Measurements from ENCODE around the gene CRAT.

CRAT gene

DNA sequence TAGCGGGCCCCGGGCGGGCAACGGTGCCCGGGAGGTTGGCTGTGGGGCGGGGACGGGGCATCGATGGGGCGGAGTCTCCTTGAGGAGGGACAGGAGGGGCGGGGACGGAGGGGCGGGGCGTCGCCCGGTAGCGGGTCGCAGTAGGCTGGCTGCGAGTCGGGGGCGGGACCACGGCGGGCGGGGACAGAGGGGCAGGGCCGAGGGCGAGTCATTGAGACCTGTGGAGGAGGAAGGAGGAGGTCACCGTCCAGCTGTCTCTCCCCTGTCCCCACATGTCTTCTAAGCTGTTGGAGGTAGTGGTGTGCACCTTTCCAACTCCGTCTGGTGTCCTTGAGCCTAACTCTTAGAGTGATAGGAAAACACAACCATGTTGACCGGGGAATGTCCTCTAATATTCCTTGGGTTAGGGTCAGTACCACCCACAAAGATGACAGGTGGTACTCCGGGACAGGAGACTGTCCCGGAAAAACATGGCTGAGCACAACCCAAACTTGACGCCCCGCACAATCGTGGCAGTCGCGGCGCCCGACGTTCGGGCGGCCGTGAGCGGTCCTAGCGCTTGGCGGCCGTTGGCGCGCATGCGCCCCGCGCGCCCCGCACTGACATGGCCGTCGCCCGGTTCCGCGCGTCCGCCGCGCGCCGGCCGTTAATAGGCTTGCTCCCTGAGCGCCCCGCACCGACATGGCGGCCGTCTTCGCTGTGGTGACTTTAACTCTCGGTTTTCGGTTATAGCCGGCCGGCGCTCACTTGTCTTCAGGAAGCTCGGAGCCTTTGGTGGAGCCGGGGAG is at the start of gene CRAT, which contains the start of gene PTPA:
Gene CRAT, minus strand, starts transcription at position 54 of the 788 bp plus-strand sequence. CDS start 284 bp downstream, outside the sequence.
Gene PTPA, plus strand, starts transcription at position 676 of the 788 bp plus-strand sequence. CDS start 186 bp downstream, outside the sequence.
- FAIRE-seq = no peak

DNA sequence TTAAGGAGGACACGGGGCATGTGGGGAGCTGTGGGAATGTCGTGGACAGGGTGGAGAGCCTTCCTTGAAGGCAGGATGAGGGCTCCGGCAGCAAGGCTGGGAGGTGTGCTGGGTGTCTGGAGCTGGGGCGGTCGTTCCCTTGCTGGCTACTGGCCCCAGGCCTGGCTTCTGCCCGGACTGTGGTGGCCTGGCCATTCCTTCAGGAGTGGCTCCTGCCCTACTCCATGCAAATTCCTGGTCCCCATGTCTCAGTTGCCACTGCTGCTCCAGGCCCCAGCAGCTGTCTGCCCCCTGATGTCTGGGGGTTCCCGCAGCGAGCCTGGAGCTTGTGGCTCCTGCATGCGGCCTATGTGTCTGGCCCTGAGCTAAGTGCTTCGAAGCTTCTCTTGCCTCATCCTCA is 45.6 kb upstream of the CRAT start:
- FAIRE-seq = no peak

DNA sequence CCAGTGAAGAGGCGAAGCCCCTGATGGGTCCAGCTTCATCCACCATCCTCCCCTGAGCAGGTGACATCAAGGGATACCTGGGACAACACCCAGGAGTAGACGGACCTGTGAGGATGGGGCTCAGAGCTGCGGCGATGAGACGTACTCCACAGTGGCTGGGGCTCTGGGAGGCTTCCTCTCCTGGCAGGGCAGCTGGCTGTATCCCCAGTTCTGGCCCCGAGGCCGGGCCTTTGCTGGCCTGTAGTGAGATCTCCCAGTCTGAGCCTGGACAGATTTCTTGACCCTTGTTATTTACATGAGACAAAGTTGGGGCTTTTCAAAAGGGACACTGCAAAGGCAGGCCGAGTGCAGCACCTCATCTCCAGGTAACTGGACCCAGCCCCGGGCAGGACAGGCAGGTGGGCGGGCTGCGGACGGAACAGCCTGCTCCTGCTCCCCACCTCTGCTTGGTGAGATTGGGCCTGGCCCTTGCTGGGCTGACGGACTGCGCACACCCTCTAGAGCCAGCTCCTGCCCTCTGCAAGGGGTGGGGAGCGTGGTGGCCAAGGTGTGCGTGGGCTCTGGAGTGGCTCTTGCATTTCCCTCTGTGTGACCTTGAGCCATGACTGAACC is 44.4 kb upstream of the CRAT start:
- FAIRE-seq = no peak

DNA sequence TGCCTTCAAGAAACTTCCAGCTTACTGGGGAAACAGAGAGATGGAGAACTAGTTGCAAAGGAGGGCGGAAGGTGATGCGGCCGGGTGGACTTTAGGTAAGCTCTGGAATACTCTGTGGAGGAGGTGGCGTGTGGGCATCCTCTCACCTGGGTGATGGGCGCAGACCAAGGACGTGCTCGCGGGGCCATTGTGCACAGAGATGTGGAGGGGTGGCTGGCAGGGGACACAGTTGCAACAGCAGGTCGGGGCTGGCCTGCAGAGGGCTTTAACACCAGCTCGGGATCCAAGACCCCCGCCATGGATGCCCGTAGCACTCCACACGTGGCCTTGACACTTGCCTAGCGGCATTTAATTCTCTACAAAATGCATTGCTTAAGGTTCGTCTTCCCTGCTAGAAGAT is 40.9 kb upstream of the CRAT start:
- FAIRE-seq = no peak

DNA sequence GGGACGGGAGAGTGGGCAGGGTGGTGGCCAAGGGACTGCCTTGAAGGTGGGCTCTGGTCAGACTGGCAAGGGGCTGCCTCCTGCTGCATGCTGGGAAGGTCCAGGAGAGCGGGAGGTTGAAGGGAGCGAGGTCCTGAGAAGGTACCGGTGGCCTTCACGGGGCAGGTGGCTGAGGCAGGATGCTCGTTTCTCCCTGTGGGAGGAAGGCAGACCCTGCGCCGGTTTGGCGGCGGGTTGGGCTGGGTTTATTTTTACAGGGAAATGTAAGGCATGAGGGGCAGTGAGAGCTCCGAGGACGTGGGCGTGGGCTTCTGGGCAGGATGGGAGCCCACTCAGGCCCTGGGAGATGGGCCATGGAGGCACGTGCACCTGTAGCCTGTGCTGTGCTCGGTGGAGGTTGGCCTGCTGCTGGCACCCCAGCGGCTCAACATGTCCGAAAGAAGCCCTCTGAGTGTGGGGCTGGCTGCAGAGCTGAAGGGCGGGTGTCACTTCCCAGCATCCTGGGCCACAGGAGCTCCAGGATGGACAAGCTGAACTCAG is 40.1 kb upstream of the CRAT start:
- no peak for FAIRE-seq

DNA sequence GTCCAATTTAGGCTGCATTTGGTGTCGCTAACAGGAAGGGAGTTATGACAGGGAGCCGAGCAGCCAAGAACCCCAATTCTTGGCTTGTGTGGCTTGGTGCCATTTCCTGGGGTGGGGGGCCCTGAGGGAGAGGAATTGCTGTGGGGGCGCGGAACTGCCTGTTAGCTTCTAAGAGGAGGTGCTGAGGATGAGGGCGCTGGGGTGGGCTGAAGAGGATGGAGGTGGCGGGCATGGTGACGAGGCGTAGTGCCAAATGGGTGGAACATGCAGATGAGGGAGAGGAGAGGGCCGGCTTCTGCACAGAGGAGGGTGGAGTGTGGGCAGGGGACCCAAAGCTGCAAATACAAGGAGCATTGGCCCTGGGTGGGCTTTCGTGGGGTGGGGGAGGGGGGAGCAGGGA is 39.5 kb upstream of the CRAT start:
- FAIRE-seq = no peak

DNA sequence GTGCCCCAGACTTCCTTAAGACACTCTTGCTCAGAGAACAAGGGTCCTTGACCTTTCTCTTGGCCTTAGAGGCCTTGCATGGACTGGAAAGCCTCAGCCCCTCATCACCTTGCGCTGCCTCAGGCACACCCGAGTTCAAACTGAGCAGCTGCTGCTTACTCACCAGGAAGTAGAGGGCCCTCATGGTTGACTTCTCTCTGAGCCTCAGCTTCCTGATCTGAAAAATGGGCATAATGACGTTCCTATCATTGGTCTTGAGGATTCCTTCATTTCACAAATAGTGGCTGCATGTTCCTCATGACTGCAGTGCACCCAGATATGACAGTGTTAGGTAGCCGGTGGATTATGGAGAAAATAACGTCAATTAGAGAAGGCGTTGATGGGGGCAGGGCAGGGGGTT is 38.8 kb upstream of the CRAT start:
- FAIRE-seq = no peak

DNA sequence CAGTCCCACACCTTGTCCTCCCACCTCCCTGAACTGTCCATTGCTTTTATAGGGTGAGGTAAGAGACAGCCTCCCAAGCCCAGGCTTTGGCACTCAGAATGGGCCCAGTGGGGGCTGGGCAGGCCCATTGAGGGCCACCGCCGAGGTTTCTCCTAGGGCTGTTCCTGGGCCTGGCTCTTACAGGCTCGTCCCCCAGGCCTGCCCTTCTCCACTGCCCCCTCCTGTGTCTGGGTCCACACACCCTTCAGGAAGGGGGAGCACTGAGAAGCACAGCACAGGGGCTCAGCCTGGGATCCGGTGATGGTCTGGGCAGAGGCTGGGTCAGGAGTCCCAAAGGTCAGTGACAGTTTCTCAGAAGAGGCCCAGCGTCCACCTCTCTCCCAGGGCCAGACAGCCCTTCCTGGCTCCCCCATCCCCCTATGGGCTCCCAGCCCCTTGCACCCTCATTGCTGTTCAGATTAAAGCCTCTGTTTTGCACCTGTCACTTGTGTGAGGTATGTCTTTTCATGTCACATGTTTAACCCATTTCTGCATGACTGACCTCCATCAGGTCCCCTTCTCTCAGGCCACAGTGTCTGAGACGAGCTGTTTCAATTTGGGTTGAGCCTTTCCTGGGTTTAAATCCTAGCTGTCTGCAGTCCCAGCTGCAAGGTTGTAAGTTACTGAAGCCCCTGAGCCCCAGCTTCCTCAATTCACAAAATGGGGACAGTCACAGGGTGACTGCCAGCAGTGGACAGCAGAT is 38.0 kb upstream of the CRAT start:
- no peak for FAIRE-seq

DNA sequence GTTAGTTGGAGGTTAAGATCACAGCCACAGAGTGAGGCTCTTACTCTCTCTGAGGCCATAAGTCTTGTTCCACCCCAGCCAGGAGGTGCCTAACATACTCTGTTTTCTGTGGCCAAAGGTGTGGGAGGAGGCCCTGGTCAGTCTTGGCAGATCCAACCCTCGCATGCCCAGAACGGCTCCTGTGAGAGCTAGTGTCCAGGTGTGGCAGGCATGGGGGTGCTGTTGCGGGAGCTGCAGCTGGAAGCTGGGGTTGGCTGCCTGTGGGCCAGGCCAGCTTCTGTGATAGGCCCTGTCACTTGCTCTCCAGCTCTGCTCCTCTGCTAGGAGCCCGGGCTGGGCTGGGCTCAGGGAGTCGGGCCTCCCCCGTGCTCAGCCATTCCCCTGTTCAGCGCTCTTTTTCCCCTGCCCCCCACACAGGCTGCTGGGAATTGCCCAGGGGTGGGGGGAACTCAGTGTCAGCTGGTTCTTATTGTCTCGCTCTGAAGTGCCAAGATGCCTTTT is 35.9 kb upstream of the CRAT start:
- FAIRE-seq = no peak

DNA sequence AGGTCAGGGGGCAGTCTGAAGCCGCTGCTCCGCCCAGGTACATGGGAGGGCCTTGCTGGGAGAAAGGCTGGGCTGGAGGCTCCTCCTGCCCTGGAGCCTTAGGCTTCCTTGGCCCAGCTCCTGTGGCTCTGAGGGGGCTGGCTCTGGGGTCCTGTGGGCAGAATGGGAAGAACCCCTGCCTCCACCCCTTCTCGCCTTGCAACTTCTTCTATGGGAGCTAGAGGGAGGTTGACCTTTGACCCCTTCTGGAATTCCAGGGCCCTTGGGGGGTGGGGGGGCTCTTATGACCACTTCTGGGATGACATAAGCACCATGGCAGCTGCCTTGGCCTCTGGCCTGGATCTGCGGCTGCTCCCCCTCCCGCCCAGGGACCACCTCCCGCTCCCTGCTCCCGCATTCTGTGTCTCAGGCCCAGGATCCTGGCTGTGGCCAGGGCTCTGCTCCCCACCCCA is 35.3 kb upstream of the CRAT start:
- FAIRE-seq = peak; percentile 67

DNA sequence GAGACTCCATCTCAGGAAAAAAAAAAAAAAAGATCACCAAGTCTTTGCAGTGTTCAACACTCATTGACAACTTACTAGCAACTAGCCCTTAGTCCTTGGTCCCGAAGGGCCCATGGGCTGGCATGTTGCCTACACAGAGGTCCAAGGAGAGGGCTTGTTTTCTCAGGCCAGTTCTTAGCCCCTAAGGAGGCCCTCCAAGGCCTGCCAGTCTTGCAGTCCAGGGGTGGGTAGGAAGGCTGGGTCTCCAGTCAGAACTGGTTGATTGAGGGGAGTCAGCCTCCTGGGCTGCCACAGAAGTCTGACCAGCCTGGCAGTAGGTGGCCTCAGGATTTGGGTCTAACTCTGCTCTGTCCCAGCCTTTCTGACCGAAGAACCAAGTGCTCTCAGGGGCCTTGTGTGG is 34.7 kb upstream of the CRAT start:
- FAIRE-seq = no peak

DNA sequence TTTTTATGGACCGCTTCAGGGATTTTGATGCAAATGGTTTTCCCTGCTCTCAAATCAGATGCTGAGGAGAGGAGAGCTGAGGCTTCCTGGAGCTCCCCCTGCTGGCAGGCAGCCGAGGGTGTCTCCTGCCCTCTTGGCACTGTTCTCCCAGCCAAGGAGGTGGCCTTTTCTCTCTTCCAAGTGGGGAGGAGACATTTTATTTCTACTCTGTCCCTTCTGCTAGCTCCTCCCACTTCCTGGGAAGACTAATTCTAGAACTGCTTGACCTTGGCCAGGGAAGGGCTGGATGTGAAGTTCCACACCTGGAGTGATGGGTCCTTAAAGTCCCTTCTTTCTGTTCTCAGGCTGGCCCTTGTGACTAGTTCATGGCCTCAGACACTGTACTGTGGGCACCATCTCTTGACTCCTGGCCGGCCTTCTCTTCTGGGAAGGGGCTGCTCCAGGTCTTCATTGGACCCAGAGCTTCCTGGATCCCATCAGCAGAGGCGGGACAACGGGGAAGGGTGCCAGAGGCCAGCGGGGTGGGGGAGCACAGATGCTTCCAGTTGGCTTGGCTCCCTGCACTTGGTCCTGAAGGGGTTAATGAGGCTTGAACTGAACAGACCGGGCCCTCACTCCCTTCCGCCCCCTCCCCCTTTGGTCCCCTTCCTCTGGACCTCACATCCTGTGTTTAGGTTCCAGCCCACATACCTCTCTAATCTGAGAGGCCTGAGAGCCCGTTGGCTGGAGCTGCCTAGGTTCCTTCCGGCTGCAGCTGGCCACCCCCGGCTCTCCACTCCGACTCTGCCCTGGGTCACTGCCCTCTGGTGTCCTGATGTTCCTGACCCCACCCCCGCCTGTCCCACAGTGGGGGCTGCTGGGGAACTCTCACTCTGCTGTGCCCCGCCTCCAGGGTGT is 32.7 kb upstream of the CRAT start:
- peak; percentile 93 for FAIRE-seq

DNA sequence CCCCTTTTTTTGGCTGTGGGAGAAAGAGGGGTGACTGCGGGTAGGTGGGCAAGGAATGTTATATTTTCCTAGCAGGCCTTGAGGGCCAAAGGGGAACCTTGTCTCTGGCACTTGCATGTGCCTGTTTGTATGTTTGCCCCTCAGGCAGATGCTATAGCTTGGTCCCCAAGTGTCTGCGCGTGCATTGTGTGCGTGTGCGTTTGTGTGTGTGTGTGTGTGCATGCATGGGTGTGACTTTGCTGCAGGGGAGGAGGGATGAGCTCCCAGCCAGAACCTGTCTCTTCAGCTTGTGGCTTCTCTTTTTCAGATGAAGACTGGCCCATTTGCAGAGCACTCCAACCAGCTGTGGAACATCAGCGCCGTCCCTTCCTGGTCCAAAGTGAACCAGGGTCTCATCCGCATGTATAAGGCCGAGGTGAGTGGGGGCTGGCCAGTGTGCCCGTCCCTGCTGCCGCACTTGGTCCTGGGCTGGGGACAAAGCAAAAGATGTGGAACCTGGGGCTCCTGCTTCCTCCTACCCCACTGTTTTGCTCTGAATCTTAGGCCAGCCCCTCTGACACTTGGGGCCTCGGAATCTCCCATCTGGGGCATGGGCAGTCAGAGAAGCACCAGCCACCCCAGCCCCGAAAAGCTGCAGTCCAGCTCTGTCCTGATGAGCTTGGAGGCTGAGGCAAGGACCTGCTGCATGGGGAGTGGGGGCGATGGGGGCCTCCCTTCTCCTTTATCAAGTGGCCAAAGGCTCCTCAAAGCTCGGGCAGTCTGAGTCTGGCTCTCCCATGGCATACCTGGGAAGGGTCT is 31.7 kb upstream of the CRAT start:
- FAIRE-seq = no peak

DNA sequence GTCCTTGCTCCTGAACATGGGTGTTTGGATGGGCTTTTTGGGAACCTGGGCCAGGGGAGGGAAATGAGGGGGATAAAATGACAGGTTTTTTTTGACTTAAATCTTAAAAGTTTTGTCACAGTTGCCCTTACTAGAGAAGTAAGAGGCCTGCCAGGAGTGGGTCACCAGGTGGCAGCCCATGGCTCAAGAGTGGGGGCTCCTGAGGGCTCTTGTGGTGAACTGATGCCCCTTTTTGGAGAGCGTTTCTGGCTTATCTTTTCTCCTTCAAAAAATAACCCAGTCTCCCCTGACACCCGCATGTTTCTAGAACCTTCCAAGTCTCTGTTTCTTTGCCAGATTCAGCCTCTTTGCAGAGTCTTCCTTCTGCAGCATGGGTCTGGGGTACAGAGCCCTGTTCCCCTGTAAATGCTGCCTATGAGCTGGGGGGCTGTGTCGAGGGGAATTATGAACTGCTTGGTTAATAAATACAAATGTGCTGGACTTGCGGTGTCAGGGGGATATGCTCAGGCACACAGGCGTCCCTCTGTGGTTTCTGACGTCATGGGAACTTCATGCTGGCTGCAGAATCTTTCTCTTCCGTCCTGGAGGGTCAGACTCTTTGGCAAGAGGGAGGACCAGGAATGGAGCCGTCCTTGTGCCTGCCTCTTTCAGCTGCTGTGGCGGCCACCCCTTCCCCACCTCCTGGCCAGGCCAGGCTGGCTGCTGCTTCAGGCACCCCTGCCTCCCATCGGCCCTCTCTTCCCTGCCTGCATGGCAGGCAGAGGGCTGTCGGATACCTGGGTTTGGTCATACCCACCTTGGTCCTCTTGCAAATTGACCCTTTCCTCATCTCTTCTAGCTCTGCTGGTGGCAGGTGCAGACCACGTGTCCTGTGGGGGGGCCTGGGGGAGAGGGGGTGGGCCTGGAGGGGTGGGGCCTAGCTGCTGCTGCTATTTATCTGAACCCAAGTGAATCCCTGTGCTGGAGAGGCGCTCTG is 30.8 kb upstream of the CRAT start:
- FAIRE-seq = no peak

DNA sequence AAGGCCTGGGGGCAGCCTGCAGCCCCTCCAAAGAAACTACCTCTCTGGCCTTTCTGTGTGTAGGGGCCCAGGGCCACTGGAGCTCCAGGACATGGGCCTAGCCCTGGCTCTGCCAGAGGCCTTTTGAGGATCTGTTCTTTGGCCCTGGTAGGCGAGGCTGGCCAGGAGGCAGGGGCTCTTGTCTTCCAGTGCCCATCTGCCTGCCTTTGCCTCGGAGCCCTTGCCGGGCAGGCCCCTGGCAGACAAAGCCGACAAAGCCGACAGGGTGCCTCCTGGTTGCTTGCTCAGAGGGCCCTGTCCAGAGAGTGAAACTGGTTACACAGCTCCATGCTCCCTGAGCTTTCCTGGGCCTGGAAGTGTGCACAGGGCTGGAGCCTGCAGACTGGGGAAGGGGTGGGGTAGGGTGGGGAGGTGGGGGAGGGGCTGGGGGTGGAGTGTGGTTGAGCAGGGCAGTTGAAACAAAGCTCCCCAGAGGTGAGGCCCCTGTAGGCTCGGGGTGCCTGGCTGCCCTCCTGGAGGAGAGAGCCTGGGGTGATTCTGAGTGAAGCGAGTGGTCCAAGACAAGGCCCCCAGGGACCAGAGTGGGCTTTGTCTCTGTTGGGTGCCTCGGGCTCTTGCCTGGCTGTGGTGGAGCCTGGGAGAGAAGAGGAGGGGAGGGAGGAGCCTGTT is 29.9 kb upstream of the CRAT start:
- FAIRE-seq = no peak

DNA sequence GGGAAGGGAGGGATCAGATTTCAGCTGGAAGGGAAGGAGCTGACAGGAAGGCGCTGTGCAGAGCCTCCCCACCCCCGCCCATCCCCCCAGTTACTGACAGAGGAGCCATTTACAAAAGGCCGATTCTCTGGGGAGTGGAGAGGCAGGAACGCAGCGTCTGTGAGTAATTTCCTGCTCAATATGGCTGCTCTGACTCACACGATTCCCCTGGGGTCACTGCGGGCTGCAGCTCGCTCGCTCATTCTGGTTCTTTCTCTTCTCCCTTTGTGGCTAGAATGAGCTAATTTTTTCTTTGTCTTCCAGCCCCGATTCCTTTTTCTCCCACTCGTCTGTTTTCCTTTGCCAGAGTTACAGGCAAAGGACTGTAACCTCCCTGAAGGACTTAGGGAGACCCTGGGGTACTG is 29.4 kb upstream of the CRAT start:
- peak; percentile 96 for FAIRE-seq

DNA sequence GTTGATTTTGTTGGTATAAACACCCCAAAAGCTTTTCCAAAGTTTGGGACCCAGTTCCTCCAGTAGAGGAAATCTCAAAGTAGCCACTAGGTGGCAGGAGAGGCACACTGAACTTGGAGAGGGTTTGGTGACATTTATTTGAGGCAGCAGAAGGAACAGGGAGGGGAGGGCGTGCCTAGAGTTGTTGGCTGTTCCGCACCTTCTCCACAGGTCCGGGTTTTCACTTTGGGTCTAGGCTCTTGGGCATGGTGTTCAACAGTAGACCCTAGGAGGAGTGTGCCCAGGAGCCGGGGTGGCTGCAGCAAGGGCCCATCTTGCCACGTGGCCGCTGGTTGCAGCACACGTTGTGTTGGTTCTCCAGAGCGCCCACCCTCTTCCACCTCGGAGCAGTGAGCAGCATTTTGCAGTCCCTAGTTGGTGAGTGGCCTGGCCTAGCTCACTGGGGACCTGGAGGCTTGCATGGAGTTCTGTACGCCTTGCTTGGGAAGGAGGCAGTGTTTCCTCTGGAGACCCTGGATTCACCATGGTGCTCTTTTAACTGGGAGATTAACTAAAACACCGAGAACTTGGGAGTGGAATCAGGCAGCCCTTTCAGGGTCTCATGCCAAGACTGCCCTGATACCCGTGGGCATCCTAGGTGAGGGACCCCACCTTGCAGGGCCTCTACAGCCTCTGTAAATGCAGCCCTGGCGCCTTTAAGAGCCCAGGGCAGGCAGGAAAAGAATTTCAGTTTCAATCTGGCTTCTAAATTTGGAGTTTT is 28.8 kb upstream of the CRAT start:
- peak; percentile 95 for FAIRE-seq

DNA sequence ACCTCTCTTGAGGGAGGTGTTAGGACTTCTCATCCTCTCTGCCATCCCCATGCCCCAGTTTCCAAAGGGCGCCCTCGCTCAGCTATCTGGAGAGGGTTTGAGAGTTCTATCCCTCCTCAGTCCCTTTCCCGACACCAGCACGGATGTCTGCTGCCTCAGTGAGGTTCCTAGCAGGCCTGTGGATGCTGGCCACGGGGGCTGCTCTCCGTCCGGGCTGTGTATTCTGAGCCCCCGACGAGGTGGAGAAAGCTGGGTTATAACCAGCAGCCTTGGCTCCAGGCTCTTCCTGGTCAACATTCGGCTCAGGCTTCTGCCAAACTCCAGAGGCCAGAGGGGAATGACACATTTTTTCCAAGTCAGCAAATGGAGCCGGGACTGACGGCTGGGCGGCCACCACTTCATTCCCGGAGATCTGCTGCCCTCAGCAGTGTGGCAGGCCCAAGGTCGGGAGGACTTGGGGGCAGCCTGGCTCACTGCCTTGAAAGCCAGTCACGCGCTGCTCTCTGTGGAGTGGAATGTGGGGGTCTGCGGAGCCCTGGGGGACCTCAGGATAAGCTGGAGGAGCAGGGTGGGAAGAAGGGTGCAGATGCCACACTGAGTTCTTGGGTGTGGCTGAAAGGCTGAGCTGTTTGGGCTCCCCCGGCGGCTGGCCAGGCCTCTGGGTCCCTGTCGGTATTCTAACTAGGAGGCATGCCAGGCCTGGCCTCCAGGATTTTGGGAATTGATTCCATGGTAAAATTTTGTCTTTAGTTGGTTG is 28.1 kb upstream of the CRAT start:
- FAIRE-seq = no peak
